ENCODE results near the gene RSBN1.
A peak's percentile ranks its signal among the peaks of the same experiment; 100 is the strongest.

The RSBN1 gene

GRCh38 chr1:113811156-113811887 is 954 bp downstream of the RSBN1 start:
- H3K9me3 ChIP-seq (ENCODE audit: insufficient read depth, low read depth, low read length) = no peaks in the 10 kb centered on the region
- H3K9ac ChIP-seq (ENCODE audit: low read depth, low read length) = peak overlapping the region; percentile 88; the same call in 1 of the 2 replicates
- H3K27ac ChIP-seq (ENCODE audit: low read length) = peak overlapping the region; percentile 15
- peak overlapping the region; percentile 98 for H3K4me3 ChIP-seq (ENCODE audit: low read length)
- no peaks in the 10 kb centered on the region for H3K27me3 ChIP-seq (ENCODE audit: insufficient read depth, low read length)
- no peaks in the 10 kb centered on the region for H3K36me3 ChIP-seq (ENCODE audit: insufficient read depth, low read depth, low read length)
- H3K4me1 ChIP-seq (ENCODE audit: insufficient read depth, low read length) = peaks cover 4% of the 10 kb centered on the region; the same call in 1 of the 2 replicates

GRCh38 chr1:113809670-113810602 is 2.3 kb downstream of the RSBN1 start:
- H3K36me3 ChIP-seq (ENCODE audit: insufficient read depth, low read depth, low read length) = no peaks in the 10 kb centered on the region
- no peak overlapping the region for H3K27ac ChIP-seq (ENCODE audit: low read length)
- peak overlapping the region; percentile 98 for H3K4me3 ChIP-seq (ENCODE audit: low read length)
- H3K4me1 ChIP-seq (ENCODE audit: insufficient read depth, low read length) = peaks cover 4% of the 10 kb centered on the region; the same call in 1 of the 2 replicates
- H3K27me3 ChIP-seq (ENCODE audit: insufficient read depth, low read length) = no peaks in the 10 kb centered on the region
- H3K9me3 ChIP-seq (ENCODE audit: insufficient read depth, low read depth, low read length) = no peaks in the 10 kb centered on the region
- no peak overlapping the region for H3K9ac ChIP-seq (ENCODE audit: low read depth, low read length)

GRCh38 chr1:113808450-113809195 is 3.7 kb downstream of the RSBN1 start:
- no peaks in the 10 kb centered on the region for H3K9me3 ChIP-seq (ENCODE audit: insufficient read depth, low read depth, low read length)
- H3K27me3 ChIP-seq (ENCODE audit: insufficient read depth, low read length) = no peaks in the 10 kb centered on the region
- H3K9ac ChIP-seq (ENCODE audit: low read depth, low read length) = no peak overlapping the region
- H3K4me3 ChIP-seq (ENCODE audit: low read length) = no peak overlapping the region
- H3K4me1 ChIP-seq (ENCODE audit: insufficient read depth, low read length) = peaks cover 13% of the 10 kb centered on the region; the same call in 1 of the 2 replicates
- H3K36me3 ChIP-seq (ENCODE audit: insufficient read depth, low read depth, low read length) = no peaks in the 10 kb centered on the region
- H3K27ac ChIP-seq (ENCODE audit: low read length) = no peak overlapping the region

- no peak overlapping the region for H3K27ac ChIP-seq (ENCODE audit: low read length)
- H3K9ac ChIP-seq (ENCODE audit: low read depth, low read length) = no peak overlapping the region
- H3K4me1 ChIP-seq (ENCODE audit: insufficient read depth, low read length) = peaks cover 10% of the 10 kb centered on the region; the same call in 1 of the 2 replicates
- no peaks in the 10 kb centered on the region for H3K9me3 ChIP-seq (ENCODE audit: insufficient read depth, low read depth, low read length)
- no peak overlapping the region for H3K4me3 ChIP-seq (ENCODE audit: low read length)
- no peaks in the 10 kb centered on the region for H3K27me3 ChIP-seq (ENCODE audit: insufficient read depth, low read length)
- H3K36me3 ChIP-seq (ENCODE audit: insufficient read depth, low read depth, low read length) = no peaks in the 10 kb centered on the region
These were observed 6.6 kb downstream of the RSBN1 start for GRCh38 chr1:113805639-113806038.

- no peak overlapping the region for H3K27ac ChIP-seq (ENCODE audit: low read length)
- H3K4me1 ChIP-seq (ENCODE audit: insufficient read depth, low read length) = peaks cover 10% of the 10 kb centered on the region; the same call in 1 of the 2 replicates
- no peak overlapping the region for H3K4me3 ChIP-seq (ENCODE audit: low read length)
- H3K9ac ChIP-seq (ENCODE audit: low read depth, low read length) = no peak overlapping the region
- no peaks in the 10 kb centered on the region for H3K9me3 ChIP-seq (ENCODE audit: insufficient read depth, low read depth, low read length)
- no peaks in the 10 kb centered on the region for H3K27me3 ChIP-seq (ENCODE audit: insufficient read depth, low read length)
- no peaks in the 10 kb centered on the region for H3K36me3 ChIP-seq (ENCODE audit: insufficient read depth, low read depth, low read length)
These were observed 7.1 kb downstream of the RSBN1 start for GRCh38 chr1:113805256-113805531.

- H3K36me3 ChIP-seq (ENCODE audit: insufficient read depth, low read depth, low read length) = no peaks in the 10 kb centered on the region
- H3K9ac ChIP-seq (ENCODE audit: low read depth, low read length) = no peak overlapping the region
- no peaks in the 10 kb centered on the region for H3K9me3 ChIP-seq (ENCODE audit: insufficient read depth, low read depth, low read length)
- no peak overlapping the region for H3K27ac ChIP-seq (ENCODE audit: low read length)
- H3K27me3 ChIP-seq (ENCODE audit: insufficient read depth, low read length) = no peaks in the 10 kb centered on the region
- no peak overlapping the region for H3K4me3 ChIP-seq (ENCODE audit: low read length)
- H3K4me1 ChIP-seq (ENCODE audit: insufficient read depth, low read length) = peaks cover 10% of the 10 kb centered on the region; the same call in 1 of the 2 replicates
These were observed 7.6 kb downstream of the RSBN1 start for GRCh38 chr1:113804421-113805255.

- Histone ChIP-seq H3K36me3 (ENCODE audit: insufficient read depth, low read depth, low read length) (peaks cover 6% of the 10 kb centered on the region), H3K9ac (ENCODE audit: low read depth, low read length) (no peak overlapping the region), H3K9me3 (ENCODE audit: insufficient read depth, low read depth, low read length) (no peaks in the 10 kb centered on the region), H3K4me1 (ENCODE audit: insufficient read depth, low read length) (peaks cover 10% of the 10 kb centered on the region; the same call in 1 of the 2 replicates), H3K4me3 (ENCODE audit: low read length) (no peak overlapping the region), H3K27me3 (ENCODE audit: insufficient read depth, low read length) (no peaks in the 10 kb centered on the region), H3K27ac (ENCODE audit: low read length) (no peak overlapping the region)
These were observed 9.8 kb downstream of the RSBN1 start for GRCh38 chr1:113802367-113803007.

- H3K36me3 ChIP-seq (ENCODE audit: insufficient read depth, low read depth, low read length) = peaks cover 16% of the 10 kb centered on the region
- H3K4me3 ChIP-seq (ENCODE audit: low read length) = no peak overlapping the region
- H3K9me3 ChIP-seq (ENCODE audit: insufficient read depth, low read depth, low read length) = no peaks in the 10 kb centered on the region
- H3K4me1 ChIP-seq (ENCODE audit: insufficient read depth, low read length) = peaks cover 10% of the 10 kb centered on the region; the same call in 1 of the 2 replicates
- no peak overlapping the region for H3K27ac ChIP-seq (ENCODE audit: low read length)
- H3K27me3 ChIP-seq (ENCODE audit: insufficient read depth, low read length) = no peaks in the 10 kb centered on the region
- H3K9ac ChIP-seq (ENCODE audit: low read depth, low read length) = no peak overlapping the region
These were observed 11.8 kb downstream of the RSBN1 start for GRCh38 chr1:113800487-113800886.

- no peak overlapping the region for H3K27ac ChIP-seq (ENCODE audit: low read length)
- H3K36me3 ChIP-seq (ENCODE audit: insufficient read depth, low read depth, low read length) = peaks cover 30% of the 10 kb centered on the region
- H3K9me3 ChIP-seq (ENCODE audit: insufficient read depth, low read depth, low read length) = no peaks in the 10 kb centered on the region
- H3K4me3 ChIP-seq (ENCODE audit: low read length) = no peak overlapping the region
- H3K9ac ChIP-seq (ENCODE audit: low read depth, low read length) = no peak overlapping the region
- 0 out of 2 replicates have a peak, but pooled peaks cover 4% of the 10 kb centered on the region for H3K4me1 ChIP-seq (ENCODE audit: insufficient read depth, low read length)
- no peaks in the 10 kb centered on the region for H3K27me3 ChIP-seq (ENCODE audit: insufficient read depth, low read length)
These were observed 14.8 kb downstream of the RSBN1 start for GRCh38 chr1:113797472-113797871.

GRCh38 chr1:113793878-113794834 is 18.1 kb downstream of the RSBN1 start:
- H3K27ac ChIP-seq (ENCODE audit: low read length) = no peak overlapping the region
- H3K9me3 ChIP-seq (ENCODE audit: insufficient read depth, low read depth, low read length) = no peaks in the 10 kb centered on the region
- peaks cover 30% of the 10 kb centered on the region for H3K36me3 ChIP-seq (ENCODE audit: insufficient read depth, low read depth, low read length)
- no peak overlapping the region for H3K4me3 ChIP-seq (ENCODE audit: low read length)
- H3K9ac ChIP-seq (ENCODE audit: low read depth, low read length) = no peak overlapping the region
- H3K4me1 ChIP-seq (ENCODE audit: insufficient read depth, low read length) = 0 out of 2 replicates have a peak, but pooled peaks cover 4% of the 10 kb centered on the region
- no peaks in the 10 kb centered on the region for H3K27me3 ChIP-seq (ENCODE audit: insufficient read depth, low read length)
